A549 (cell line): ENCODE measurements around the gene TRIM8.

ENCODE experiments used
- EP300 ChIP-seq, 2 experiments: fragments of >200 bp; sonication (Bioruptor Twin); formaldehyde crosslinking; IDR thresholded peaks; 2 replicates in 1 of 2; 3 replicates in 1 of 2; pipeline ENCODE4 v1.6.1; 2016 to 2017
- MAZ ChIP-seq: fragments of 150-350 bp; IDR thresholded peaks from 2 replicates; pipeline ENCODE4 v1.6.1; 2014; ENCODE audit warnings: antibody characterized with exemption, low read depth, low read length, borderline replicate concordance
- POLR2A ChIP-seq: IDR thresholded peaks from 2 replicates; pipeline ENCODE4 v1.6.1; 2012; ENCODE audit warnings: mild to moderate bottlenecking, low read length
- ZSCAN20 ChIP-seq: fragments of 250-450 bp; sonication (Bioruptor Pico); IDR thresholded peaks from 2 replicates; pipeline ENCODE4 v1.8.0; 2022; ENCODE audit warnings: mild to moderate bottlenecking, moderate library complexity
- TF ChIP-seq, protein P1 (sequence below): fragments of 450-650 bp; IDR thresholded peaks from 2 replicates; pipeline ENCODE4 v1.6.1; 2014; ENCODE audit warnings: antibody characterized with exemption
- TF ChIP-seq, protein P2 (sequence below): fragments of >200 bp; sonication (Bioruptor Twin); formaldehyde crosslinking; IDR thresholded peaks from 3 replicates; pipeline ENCODE4 v1.5.1; 2016
- TF ChIP-seq, protein P3 (sequence below): IDR thresholded peaks from 2 replicates; pipeline ENCODE4 v1.6.1; 2012

DNA sequence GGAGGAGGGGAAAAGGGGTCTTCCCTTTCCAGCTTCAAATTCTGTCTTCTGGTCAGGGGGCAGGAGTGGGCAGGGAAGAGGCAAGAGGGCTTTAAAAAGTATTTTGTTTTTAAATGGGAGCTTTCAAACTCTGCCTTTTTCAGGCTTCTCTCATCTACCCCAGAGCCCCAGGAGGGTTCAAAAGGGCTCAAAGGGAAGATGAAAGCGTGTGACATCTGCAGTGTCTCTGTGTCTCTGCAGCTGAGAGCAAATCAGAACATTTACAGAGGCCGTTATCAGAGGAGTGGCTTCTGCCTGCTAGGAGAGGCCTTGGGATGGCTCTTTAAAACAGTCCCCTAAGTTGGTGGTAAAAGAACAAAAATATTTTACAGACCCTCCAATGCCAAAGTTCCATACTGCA lies 30.3 kb downstream of the TRIM8 start:
- TF ChIP-seq EP300 (IDR thresholded peaks at IDR 0.05) (no peak), POLR2A (no peak), ZSCAN20 (CRISPR knock-in tag) (no peak), MAZ (no peak)
- TF ChIP-seq, protein P1, sequence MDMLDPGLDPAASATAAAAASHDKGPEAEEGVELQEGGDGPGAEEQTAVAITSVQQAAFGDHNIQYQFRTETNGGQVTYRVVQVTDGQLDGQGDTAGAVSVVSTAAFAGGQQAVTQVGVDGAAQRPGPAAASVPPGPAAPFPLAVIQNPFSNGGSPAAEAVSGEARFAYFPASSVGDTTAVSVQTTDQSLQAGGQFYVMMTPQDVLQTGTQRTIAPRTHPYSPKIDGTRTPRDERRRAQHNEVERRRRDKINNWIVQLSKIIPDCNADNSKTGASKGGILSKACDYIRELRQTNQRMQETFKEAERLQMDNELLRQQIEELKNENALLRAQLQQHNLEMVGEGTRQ, result no peak
- TF ChIP-seq, protein P2, sequence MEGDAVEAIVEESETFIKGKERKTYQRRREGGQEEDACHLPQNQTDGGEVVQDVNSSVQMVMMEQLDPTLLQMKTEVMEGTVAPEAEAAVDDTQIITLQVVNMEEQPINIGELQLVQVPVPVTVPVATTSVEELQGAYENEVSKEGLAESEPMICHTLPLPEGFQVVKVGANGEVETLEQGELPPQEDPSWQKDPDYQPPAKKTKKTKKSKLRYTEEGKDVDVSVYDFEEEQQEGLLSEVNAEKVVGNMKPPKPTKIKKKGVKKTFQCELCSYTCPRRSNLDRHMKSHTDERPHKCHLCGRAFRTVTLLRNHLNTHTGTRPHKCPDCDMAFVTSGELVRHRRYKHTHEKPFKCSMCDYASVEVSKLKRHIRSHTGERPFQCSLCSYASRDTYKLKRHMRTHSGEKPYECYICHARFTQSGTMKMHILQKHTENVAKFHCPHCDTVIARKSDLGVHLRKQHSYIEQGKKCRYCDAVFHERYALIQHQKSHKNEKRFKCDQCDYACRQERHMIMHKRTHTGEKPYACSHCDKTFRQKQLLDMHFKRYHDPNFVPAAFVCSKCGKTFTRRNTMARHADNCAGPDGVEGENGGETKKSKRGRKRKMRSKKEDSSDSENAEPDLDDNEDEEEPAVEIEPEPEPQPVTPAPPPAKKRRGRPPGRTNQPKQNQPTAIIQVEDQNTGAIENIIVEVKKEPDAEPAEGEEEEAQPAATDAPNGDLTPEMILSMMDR, result no peak
- TF ChIP-seq, protein P3, sequence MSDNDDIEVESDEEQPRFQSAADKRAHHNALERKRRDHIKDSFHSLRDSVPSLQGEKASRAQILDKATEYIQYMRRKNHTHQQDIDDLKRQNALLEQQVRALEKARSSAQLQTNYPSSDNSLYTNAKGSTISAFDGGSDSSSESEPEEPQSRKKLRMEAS, result no peak
